A549 (cell line): ENCODE measurements around the gene MAP3K7CL. TPM values are rescaled to one million over a fixed set of nuclear protein-coding genes. Genes with fewer than 3 reads are reported as not detected.
A peak's percentile ranks its signal among the peaks of the same experiment; 100 is the strongest.

Experiments used
- ATAC-seq, 2 experiments: fragments of 200-7000 bp in 1 of 2; fragments of >200 bp in 1 of 2; cut with Nextera tagmentation in 1 of 2; cut with Tn5 transposase in 1 of 2; 3 replicates each; pipeline versions ENCODE4 v1.8.0 to v1.9.1; 2018 to 2020; ENCODE audit warnings: mild to moderate bottlenecking in 1 of 2, moderate library complexity in 1 of 2
- CTCF ChIA-PET: fragments of 300-600 bp; sonication (Branson Sonifier 250); formaldehyde crosslinking; extraction: SDS; loops from one replicate; lab custom pipeline; 2021; ENCODE audit warnings: antibody characterized with exemption, inconsistent platforms; lab: Yijun Ruan, JAX
- POLR2A ChIA-PET: fragments of 350-600 bp; formaldehyde crosslinking; extraction: SDS; loops from one replicate; lab custom pipeline; 2021; ENCODE audit warnings: antibody characterized with exemption, inconsistent platforms; lab: Yijun Ruan, JAX
- DNase-seq, 2 experiments: peaks; one replicate each; pipeline versions ENCODE4 v3.0.0 to v3.0.0-alpha.2; 2011 to 2016; ENCODE audit warnings: low read depth in 1 of 2, low spot score in 1 of 2
- FAIRE-seq: peaks from 2 replicates; lab custom pipeline; 2011; peaks lifted over from hg19 to GRCh38; lab: Jason Lieb, UNC
- H3K27ac ChIP-seq, 2 experiments: fragments of >200 bp; sonication (Bioruptor Twin); formaldehyde crosslinking; 3 replicates each; pipeline ENCODE4 v1.5.1; 2016 to 2017
- H3K4me1 ChIP-seq: fragments of >200 bp; sonication (Bioruptor Twin); formaldehyde crosslinking; 3 replicates; pipeline ENCODE4 v1.6.1; 2016
- H3K4me2 ChIP-seq: fragments of >200 bp; sonication (Bioruptor Twin); formaldehyde crosslinking; 3 replicates; pipeline ENCODE4 v1.6.1; 2016
- H3K4me3 ChIP-seq: fragments of >200 bp; sonication (Bioruptor Twin); formaldehyde crosslinking; 3 replicates; pipeline ENCODE4 v1.5.1; 2016
- H3K9me3 ChIP-seq: fragments of >200 bp; sonication (Bioruptor Twin); formaldehyde crosslinking; 3 replicates; pipeline ENCODE4 v1.6.1; 2016
- CBX8 ChIP-seq: fragments of 200-600 bp; sonication (generic); IDR thresholded peaks from 2 replicates; pipeline ENCODE4 v1.6.1; 2016
- CEBPB ChIP-seq, 2 experiments: fragments of >200 bp in 1 of 2; sonication (Bioruptor Twin) in 1 of 2; formaldehyde crosslinking in 1 of 2; IDR thresholded peaks; 2 replicates each; pipeline ENCODE4 v1.6.1; 2012 to 2016
- CHD4 ChIP-seq: fragments of 200-600 bp; sonication (generic); IDR thresholded peaks from 2 replicates; pipeline ENCODE4 v1.6.1; 2016; ENCODE audit warnings: antibody characterized with exemption, mild to moderate bottlenecking, borderline replicate concordance
- EHMT2 ChIP-seq: fragments of 200-600 bp; sonication (generic); IDR thresholded peaks from 2 replicates; pipeline ENCODE4 v1.6.1; 2016; ENCODE audit warnings: antibody characterized with exemption, low read depth, mild to moderate bottlenecking, moderate library complexity
- EP300 ChIP-seq, 2 experiments: fragments of >200 bp; sonication (Bioruptor Twin); formaldehyde crosslinking; IDR thresholded peaks; 2 replicates in 1 of 2; 3 replicates in 1 of 2; pipeline ENCODE4 v1.6.1; 2016 to 2017
- ESRRA ChIP-seq: fragments of 150-350 bp; IDR thresholded peaks from 2 replicates; pipeline ENCODE4 v1.6.1; 2014; ENCODE audit warnings: mild to moderate bottlenecking, low read length, borderline replicate concordance
- FOSL2 ChIP-seq, 2 experiments: fragments of 450-650 bp in 1 of 2; fragments of >200 bp in 1 of 2; sonication (Bioruptor Twin) in 1 of 2; formaldehyde crosslinking; IDR thresholded peaks; 2 replicates each; pipeline versions ENCODE4 v1.5.0 to v1.6.1; 2016 to 2020; ENCODE audit warnings: mild to moderate bottlenecking in 1 of 2, moderate library complexity in 1 of 2
- HEYL ChIP-seq: fragments of 250-450 bp; sonication (Bioruptor Pico); IDR thresholded peaks from 2 replicates; pipeline ENCODE4 v1.8.0; 2021; ENCODE audit warnings: mild to moderate bottlenecking, moderate library complexity
- JUN ChIP-seq, 2 experiments: fragments of >200 bp; sonication (Bioruptor Twin); formaldehyde crosslinking; IDR thresholded peaks; 2 replicates in 1 of 2; 3 replicates in 1 of 2; pipeline ENCODE4 v1.6.1; 2016 to 2017
- KDM5A ChIP-seq: fragments of 200-600 bp; sonication (generic); IDR thresholded peaks from 2 replicates; pipeline ENCODE4 v1.6.1; 2016; ENCODE audit warnings: antibody characterized with exemption, mild to moderate bottlenecking
- MAFK ChIP-seq: fragments of 450-650 bp; IDR thresholded peaks from 2 replicates; pipeline ENCODE4 v1.6.1; 2014; ENCODE audit not compliant: partially characterized antibody
- MAZ ChIP-seq: fragments of 150-350 bp; IDR thresholded peaks from 2 replicates; pipeline ENCODE4 v1.6.1; 2014; ENCODE audit warnings: antibody characterized with exemption, low read depth, low read length, borderline replicate concordance
- MYC ChIP-seq: IDR thresholded peaks from 2 replicates; pipeline ENCODE4 v1.6.1; 2012; ENCODE audit warnings: mild to moderate bottlenecking, inconsistent platforms, low read length, improper control_type of control experiment, borderline replicate concordance
- NPAS2 ChIP-seq: fragments of 250-450 bp; sonication (Bioruptor Pico); IDR thresholded peaks from 2 replicates; pipeline ENCODE4 v1.8.0; 2022; ENCODE audit warnings: mild to moderate bottlenecking, moderate library complexity, borderline replicate concordance
- POLR2AphosphoS2 ChIP-seq: conservative IDR thresholded peaks from 2 replicates; pipeline ENCODE4 v1.6.1; 2012; ENCODE audit warnings: low read length, improper control_type of control experiment, inconsistent platforms
- RCOR1 ChIP-seq: fragments of 150-350 bp; IDR thresholded peaks from 2 replicates; pipeline ENCODE4 v1.6.1; 2014; ENCODE audit warnings: antibody characterized with exemption, low read length, low read depth
- RFX5 ChIP-seq: fragments of 450-650 bp; IDR thresholded peaks from 2 replicates; pipeline ENCODE4 v1.7.1; 2014; ENCODE audit warnings: antibody characterized with exemption, mild to moderate bottlenecking, moderate library complexity
- SREBF2 ChIP-seq: fragments of 450-650 bp; IDR thresholded peaks from 2 replicates; pipeline ENCODE4 v1.6.1; 2014; ENCODE audit warnings: mild to moderate bottlenecking, moderate library complexity
- TP53 ChIP-seq: fragments of 250-450 bp; sonication (Bioruptor Pico); IDR thresholded peaks from 2 replicates; pipeline ENCODE4 v1.5.0; 2021; ENCODE audit warnings: mild to moderate bottlenecking, moderate library complexity
- ZC3H11A ChIP-seq: fragments of 450-650 bp; IDR thresholded peaks from 2 replicates; pipeline ENCODE4 v1.6.1; 2014; ENCODE audit warnings: antibody characterized with exemption, mild to moderate bottlenecking
- WGBS: methylation state at CpG from one replicate; pipeline ENCODE4 v1.1.6; 2017; ENCODE audit errors: missing lambda C conversion rate; 5-methylcytosine and 5-hydroxymethylcytosine counted together
- polyA plus RNA-seq, 4 experiments: library from polyadenylated mRNA; depleted of rRNA in 3 of 4; stranded (reverse); fragments of >200 nt; fragmentation: RNase III in 1 of 4; extraction: RNeasy Plus Mini Kit Qiagen cat#74134 plus additional on column Dnase treatment in 1 of 4; gene quantifications; 2 replicates in 3 of 4; 3 replicates in 1 of 4; pipeline ENCODE4 v1.2.3, GENCODE V29; 2011 to 2017
- TF ChIP-seq, protein P1 (sequence below): fragments of >200 bp; sonication (Bioruptor Twin); formaldehyde crosslinking; IDR thresholded peaks from 3 replicates; pipeline ENCODE4 v1.5.1; 2016
- TF ChIP-seq, protein P2 (sequence below): IDR thresholded peaks from 2 replicates; pipeline ENCODE4 v1.6.1; 2012; ENCODE audit warnings: low read depth, borderline replicate concordance
- TF ChIP-seq, protein P3 (sequence below): IDR thresholded peaks from 2 replicates; pipeline ENCODE4 v1.6.1; 2012
- TF ChIP-seq, protein P4 (sequence below): fragments of 250-450 bp; sonication (Bioruptor Pico); IDR thresholded peaks from 2 replicates; pipeline ENCODE4 v1.5.0; 2020; ENCODE audit warnings: low read depth, mild to moderate bottlenecking, moderate library complexity
- TF ChIP-seq, protein P5 (sequence below): fragments of >200 bp; sonication (Bioruptor Twin); formaldehyde crosslinking; IDR thresholded peaks from 2 replicates; pipeline ENCODE4 v1.6.1; 2016

MAP3K7CL gene
- polyA plus RNA-seq, 2 of the 4 experiments (the other 2 are of a cell fraction): 2.9 to 5.7 TPM

DNA sequence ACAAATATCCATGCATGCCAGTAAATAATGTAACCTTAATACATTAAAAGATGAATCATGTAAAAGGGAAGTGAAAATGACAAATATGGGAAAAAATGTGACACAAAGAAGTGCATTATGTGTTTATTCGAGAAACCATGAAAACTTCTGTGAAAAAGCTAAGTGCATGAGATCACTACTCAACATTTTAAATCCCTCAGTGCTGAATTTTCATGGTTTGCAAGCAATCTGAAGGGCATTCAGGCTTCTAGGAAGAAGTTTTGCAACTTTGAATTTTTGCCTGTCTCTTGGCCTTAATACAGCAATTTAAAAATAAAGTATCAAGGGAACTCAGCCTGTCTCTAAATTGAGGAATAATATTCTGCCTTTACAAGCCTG, 78.2 kb downstream of the MAP3K7CL start:
- Histone ChIP-seq H3K4me1 (peaks cover 14% of the 10 kb centered on the region), H3K4me2 (peak overlapping the region; percentile 59), H3K27ac (0 out of 6 replicates have a peak overlapping the region, but pooled peaks of 1 of the 2 experiments have one; percentile 10), H3K4me3 (no peak overlapping the region), H3K9me3 (no peaks in the 10 kb centered on the region)
- ChIA-PET CTCF (no interaction called here), POLR2A (no interaction called here)
- no peak for ATAC-seq
- WGBS: 6% methylated on average over 1 of the region's 1 CpG
- no peak for FAIRE-seq
- TF ChIP-seq MAZ (no peak), MAFK (no peak), ESRRA (no peak)
- peak in 1 of 2 experiments; percentile 19 for DNase-seq

DNA sequence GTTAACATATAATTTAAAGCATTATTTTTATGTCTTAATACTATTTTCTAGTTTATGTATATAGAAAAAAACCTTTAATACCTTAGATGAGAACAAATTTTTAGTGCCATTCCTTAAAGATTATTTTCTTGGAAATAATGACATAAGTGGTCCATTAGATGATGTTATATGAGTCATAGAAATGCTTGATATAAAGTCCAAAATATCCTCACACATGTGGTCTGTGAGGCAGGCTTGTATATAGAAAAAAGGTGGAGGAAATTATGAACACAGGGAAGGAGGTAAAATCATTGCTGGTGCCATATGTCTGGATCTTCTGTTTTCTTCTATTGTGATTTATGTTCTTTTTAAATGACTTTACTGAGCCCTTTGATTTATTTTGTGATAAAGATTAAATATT, 79.3 kb downstream of the MAP3K7CL start:
- Histone ChIP-seq H3K4me1 (peaks cover 14% of the 10 kb centered on the region), H3K4me3 (no peak overlapping the region), H3K27ac (no peak overlapping the region), H3K9me3 (no peaks in the 10 kb centered on the region), H3K4me2 (no peak overlapping the region)
- no peak for FAIRE-seq
- TF ChIP-seq CBX8 (no peak), FOSL2 (IDR thresholded peaks at IDR 0.05) (no peak), FOSL2 (CRISPR knock-in tag; IDR thresholded peaks at IDR 0.05) (0 out of 2 replicates have a peak, but pooled peaks have one; percentile 14)
- DNase-seq: no peak
- ATAC-seq: no peak
- POLR2A ChIA-PET: no interaction called here
- CTCF ChIA-PET: no interaction called here

DNA sequence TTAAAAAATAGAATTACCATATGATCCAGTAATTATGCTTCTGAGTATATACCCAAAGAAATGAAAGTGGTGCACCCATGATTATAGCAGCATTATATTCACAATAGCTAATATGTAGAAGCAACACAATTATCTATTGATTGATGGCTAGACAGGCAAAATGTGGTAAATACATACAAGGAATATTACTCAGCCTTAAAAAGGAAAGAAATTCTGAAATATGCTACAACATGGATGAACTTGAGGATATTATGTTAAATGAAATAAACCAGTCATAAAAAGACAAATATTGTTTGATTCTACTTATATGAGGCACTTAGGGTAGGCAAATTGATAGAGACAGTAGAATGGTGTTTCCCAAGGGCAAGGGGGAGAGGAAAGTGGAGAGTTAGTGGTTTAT, 80.8 kb downstream of the MAP3K7CL start:
- ChIA-PET POLR2A (no interaction called here), CTCF (no interaction called here)
- no peak overlapping the region for H3K4me3 ChIP-seq
- peaks cover 10% of the 10 kb centered on the region for H3K4me1 ChIP-seq
- TF ChIP-seq CHD4: no peak
- no peaks in the 10 kb centered on the region for H3K9me3 ChIP-seq
- FAIRE-seq (no peak), DNase-seq (no peak), ATAC-seq (no peak)
- H3K4me2 ChIP-seq: no peak overlapping the region
- no peak overlapping the region for H3K27ac ChIP-seq

DNA sequence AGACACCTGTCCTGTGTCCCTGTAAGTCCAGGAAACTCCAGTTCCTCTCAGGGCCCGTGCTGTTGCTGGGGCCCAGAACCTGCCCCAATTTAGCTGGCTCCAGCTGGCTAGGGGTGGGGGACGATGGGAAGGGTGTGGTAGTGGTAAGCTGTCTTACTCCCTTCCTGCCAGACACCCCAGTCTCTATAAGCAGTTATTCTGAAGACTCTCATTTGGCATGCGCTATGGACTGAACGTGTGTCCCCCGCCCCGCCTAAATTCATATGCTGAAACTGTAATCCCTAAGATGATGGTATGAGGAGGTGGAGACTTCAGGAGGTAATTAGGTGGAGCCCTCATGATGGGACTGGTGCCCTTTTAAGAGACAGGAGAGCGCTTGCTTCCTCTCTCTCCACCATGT, 82.0 kb downstream of the MAP3K7CL start:
- 77% methylated on average over 7 of the region's 7 CpGs for WGBS
- peak overlapping the region in 1 of 2 experiments; percentile 46; a peak in 1 of 6 replicates for H3K27ac ChIP-seq
- DNase-seq: no peak
- TF ChIP-seq EP300 (IDR thresholded peaks at IDR 0.05): no peak
- no peak for TF ChIP-seq NPAS2
- TF ChIP-seq KDM5A: no peak
- TF ChIP-seq, protein P1, sequence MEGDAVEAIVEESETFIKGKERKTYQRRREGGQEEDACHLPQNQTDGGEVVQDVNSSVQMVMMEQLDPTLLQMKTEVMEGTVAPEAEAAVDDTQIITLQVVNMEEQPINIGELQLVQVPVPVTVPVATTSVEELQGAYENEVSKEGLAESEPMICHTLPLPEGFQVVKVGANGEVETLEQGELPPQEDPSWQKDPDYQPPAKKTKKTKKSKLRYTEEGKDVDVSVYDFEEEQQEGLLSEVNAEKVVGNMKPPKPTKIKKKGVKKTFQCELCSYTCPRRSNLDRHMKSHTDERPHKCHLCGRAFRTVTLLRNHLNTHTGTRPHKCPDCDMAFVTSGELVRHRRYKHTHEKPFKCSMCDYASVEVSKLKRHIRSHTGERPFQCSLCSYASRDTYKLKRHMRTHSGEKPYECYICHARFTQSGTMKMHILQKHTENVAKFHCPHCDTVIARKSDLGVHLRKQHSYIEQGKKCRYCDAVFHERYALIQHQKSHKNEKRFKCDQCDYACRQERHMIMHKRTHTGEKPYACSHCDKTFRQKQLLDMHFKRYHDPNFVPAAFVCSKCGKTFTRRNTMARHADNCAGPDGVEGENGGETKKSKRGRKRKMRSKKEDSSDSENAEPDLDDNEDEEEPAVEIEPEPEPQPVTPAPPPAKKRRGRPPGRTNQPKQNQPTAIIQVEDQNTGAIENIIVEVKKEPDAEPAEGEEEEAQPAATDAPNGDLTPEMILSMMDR: no peak
- TF ChIP-seq, protein P2, sequence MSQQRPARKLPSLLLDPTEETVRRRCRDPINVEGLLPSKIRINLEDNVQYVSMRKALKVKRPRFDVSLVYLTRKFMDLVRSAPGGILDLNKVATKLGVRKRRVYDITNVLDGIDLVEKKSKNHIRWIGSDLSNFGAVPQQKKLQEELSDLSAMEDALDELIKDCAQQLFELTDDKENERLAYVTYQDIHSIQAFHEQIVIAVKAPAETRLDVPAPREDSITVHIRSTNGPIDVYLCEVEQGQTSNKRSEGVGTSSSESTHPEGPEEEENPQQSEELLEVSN: no peak
- no peak for TF ChIP-seq CEBPB (IDR thresholded peaks at IDR 0.05)
- TF ChIP-seq TP53: no peak
- TF ChIP-seq RFX5: no peak
- TF ChIP-seq POLR2AphosphoS2: no peak
- no peak for TF ChIP-seq FOSL2 (IDR thresholded peaks at IDR 0.05)
- no peak for TF ChIP-seq FOSL2 (CRISPR knock-in tag; IDR thresholded peaks at IDR 0.05)
- no peak for TF ChIP-seq SREBF2
- TF ChIP-seq, protein P3, sequence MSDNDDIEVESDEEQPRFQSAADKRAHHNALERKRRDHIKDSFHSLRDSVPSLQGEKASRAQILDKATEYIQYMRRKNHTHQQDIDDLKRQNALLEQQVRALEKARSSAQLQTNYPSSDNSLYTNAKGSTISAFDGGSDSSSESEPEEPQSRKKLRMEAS: no peak
- TF ChIP-seq, protein P4, sequence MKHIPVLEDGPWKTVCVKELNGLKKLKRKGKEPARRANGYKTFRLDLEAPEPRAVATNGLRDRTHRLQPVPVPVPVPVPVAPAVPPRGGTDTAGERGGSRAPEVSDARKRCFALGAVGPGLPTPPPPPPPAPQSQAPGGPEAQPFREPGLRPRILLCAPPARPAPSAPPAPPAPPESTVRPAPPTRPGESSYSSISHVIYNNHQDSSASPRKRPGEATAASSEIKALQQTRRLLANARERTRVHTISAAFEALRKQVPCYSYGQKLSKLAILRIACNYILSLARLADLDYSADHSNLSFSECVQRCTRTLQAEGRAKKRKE: no peak
- no peak for TF ChIP-seq ZC3H11A
- TF ChIP-seq RCOR1: no peak
- TF ChIP-seq, protein P5, sequence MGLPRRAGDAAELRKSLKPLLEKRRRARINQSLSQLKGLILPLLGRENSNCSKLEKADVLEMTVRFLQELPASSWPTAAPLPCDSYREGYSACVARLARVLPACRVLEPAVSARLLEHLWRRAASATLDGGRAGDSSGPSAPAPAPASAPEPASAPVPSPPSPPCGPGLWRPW: no peak
- TF ChIP-seq MYC: no peak
- no peak for TF ChIP-seq EHMT2
- no peak for TF ChIP-seq JUN (IDR thresholded peaks at IDR 0.05)
- TF ChIP-seq HEYL: no peak
- TF ChIP-seq, all 56 proteins: peak for 0
- Histone ChIP-seq H3K4me2 (no peak overlapping the region), H3K4me3 (no peak overlapping the region), H3K9me3 (no peaks in the 10 kb centered on the region), H3K4me1 (peaks cover 15% of the 10 kb centered on the region)
- FAIRE-seq: no peak
- ChIA-PET POLR2A (no interaction called here), CTCF (interaction anchor here (1.1 kb wide), 1 partner anchor 37 kb away, joined by 3 read pairs; no protein-coding TSS in a partner anchor)
- no peak for ATAC-seq
